ENCODE data around the gene STX18. TPM values are rescaled to one million over a fixed set of nuclear protein-coding genes. Genes with fewer than 3 reads are reported as not detected.
A peak's percentile ranks its signal among the peaks of the same experiment; 100 is the strongest.

The STX18 gene
- total and polyA plus RNA-seq, 4 donors, result 21.2 to 36.0 (median 27.9) TPM

DNA sequence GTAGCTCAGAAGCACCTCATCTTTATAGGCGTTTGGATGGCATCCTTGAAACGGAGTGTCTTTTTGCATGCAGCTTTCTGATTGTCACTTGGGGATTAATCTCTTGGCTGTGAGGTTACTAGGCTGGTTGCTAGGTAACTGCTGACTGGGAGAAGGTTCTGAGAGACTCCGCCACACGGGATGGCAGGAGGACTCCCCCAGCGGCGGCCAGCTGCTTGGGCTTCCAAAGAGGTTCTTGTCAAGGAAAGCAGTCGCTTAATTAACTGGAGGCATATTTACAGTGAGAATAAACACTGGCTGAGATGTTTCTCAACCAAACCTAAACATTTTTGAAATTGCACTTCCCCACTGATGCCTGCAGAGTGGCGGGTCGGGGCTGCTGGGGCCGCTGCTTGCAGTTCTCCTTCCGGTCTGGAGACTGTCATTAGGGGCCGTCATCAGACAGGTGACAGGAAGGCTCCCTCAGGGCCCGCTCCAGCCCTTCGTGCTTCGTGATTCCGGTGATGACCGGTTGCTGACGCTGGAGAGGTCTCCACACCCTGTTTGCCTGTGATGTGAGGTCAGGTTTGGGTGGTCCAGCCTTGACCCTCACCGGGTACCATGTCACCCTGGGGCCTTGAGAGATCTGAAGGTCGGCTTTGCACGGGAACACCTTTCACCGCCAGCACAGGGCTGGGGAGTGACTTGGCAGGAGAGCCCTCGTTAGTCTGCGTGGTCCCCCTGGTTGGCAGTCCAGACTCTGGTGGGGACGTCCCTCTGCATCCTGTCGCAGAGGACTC lies 145.8 kb downstream of the STX18 start:
- intact Hi-C loops (cut with DNase I), result no loop called here
- Histone ChIP-seq H3K4me3 (ENCODE audit: low read length in 2 of 2) (no peak overlapping the region), H3K27me3 (ENCODE audit: control insufficient read depth in 1 of 2, insufficient read depth in 2 of 2, low read length in 1 of 2) (peaks cover 0 to 2% of the 10 kb centered on the region in 2 donors), H3K9me3 (ENCODE audit: control insufficient read depth, low read length) (peaks cover 2% of the 10 kb centered on the region), H3K36me3 (ENCODE audit: control insufficient read depth in 1 of 2, insufficient read depth in 2 of 2, low read length in 1 of 2) (no peaks in the 10 kb centered on the region), H3K27ac (ENCODE audit: low read depth in 1 of 2, low read length in 2 of 2) (no peak overlapping the region), H3K4me1 (ENCODE audit: control insufficient read depth in 1 of 2, insufficient read depth in 2 of 2, low read length in 2 of 2) (no peaks in the 10 kb centered on the region)
- WGBS, 2 donors, result 32 to 36% methylated on average over 26 of the region's 26 CpGs
- DNase-seq (peak in 1 of 2 donors; percentile 63), ATAC-seq (ENCODE audit: low FRiP score) (no peak)

DNA sequence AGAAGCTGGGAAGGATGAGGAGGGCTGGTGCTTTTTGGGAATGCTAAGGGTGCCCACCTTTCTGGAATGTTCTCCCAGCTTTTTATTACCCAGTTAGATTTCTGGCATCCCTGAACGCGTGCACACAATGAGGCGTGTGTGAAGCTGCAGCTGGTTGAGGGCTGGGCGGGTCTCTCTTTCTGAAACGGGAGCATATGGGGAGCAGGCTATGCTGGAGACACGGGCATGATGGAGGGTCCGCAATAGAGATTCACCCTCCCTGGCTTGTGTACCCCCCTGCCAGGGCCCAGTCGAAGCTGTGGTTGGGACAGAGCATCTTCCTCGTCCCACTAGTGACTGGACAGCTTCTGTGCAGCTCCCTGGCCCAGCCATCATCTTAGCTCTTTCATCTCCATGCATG lies 146.5 kb downstream of the STX18 start:
- DNase-seq, result peak in 1 of 2 donors; percentile 42
- H3K9me3 ChIP-seq (ENCODE audit: control insufficient read depth, low read length), result no peaks in the 10 kb centered on the region
- H3K4me3 ChIP-seq (ENCODE audit: low read length in 2 of 2), result no peak overlapping the region
- H3K36me3 ChIP-seq (ENCODE audit: control insufficient read depth in 1 of 2, insufficient read depth in 2 of 2, low read length in 1 of 2), result no peaks in the 10 kb centered on the region
- ATAC-seq (ENCODE audit: low FRiP score), result no peak
- intact Hi-C loops (cut with DNase I), result no loop called here
- H3K4me1 ChIP-seq (ENCODE audit: control insufficient read depth in 1 of 2, insufficient read depth in 2 of 2, low read length in 2 of 2), result no peaks in the 10 kb centered on the region
- WGBS, 2 donors, result 71 to 77% methylated on average over 9 of the region's 9 CpGs
- H3K27ac ChIP-seq (ENCODE audit: low read depth in 1 of 2, low read length in 2 of 2), result no peak overlapping the region
- peaks cover 0 to 2% of the 10 kb centered on the region in 2 donors for H3K27me3 ChIP-seq (ENCODE audit: control insufficient read depth in 1 of 2, insufficient read depth in 2 of 2, low read length in 1 of 2)

DNA sequence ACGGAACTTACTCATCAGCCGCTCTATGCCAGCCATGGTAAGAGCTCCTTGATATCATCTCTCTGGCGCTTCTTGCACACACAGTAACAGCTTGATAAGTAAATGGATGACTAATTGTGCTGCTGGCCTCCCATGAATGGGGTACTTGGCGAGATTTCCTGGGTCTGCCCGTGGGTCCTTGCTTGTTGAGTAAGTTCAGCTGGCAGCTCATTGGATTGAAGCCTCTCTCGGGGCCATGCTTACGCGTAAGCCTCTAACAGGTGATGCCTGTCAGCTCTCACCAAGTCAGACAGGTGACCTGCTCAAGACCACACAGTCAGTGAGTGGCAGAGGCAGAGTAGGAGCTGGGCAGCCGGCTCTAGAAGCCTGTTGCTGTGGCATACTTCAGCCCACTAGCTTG lies 147.2 kb downstream of the STX18 start:
- H3K36me3 ChIP-seq (ENCODE audit: control insufficient read depth in 1 of 2, insufficient read depth in 2 of 2, low read length in 1 of 2), result no peaks in the 10 kb centered on the region
- no peak overlapping the region for H3K27ac ChIP-seq (ENCODE audit: low read depth in 1 of 2, low read length in 2 of 2)
- intact Hi-C loops (cut with DNase I), result no loop called here
- DNase-seq (peak in 1 of 2 donors; percentile 62), ATAC-seq (ENCODE audit: low FRiP score) (no peak)
- WGBS, 2 donors, result 65 to 74% methylated on average over 9 of the region's 9 CpGs
- H3K4me1 ChIP-seq (ENCODE audit: control insufficient read depth in 1 of 2, insufficient read depth in 2 of 2, low read length in 2 of 2), result no peaks in the 10 kb centered on the region
- H3K27me3 ChIP-seq (ENCODE audit: control insufficient read depth in 1 of 2, insufficient read depth in 2 of 2, low read length in 1 of 2), result peaks cover 0 to 2% of the 10 kb centered on the region in 2 donors
- H3K4me3 ChIP-seq (ENCODE audit: low read length in 2 of 2), result no peak overlapping the region
- no peaks in the 10 kb centered on the region for H3K9me3 ChIP-seq (ENCODE audit: control insufficient read depth, low read length)

DNA sequence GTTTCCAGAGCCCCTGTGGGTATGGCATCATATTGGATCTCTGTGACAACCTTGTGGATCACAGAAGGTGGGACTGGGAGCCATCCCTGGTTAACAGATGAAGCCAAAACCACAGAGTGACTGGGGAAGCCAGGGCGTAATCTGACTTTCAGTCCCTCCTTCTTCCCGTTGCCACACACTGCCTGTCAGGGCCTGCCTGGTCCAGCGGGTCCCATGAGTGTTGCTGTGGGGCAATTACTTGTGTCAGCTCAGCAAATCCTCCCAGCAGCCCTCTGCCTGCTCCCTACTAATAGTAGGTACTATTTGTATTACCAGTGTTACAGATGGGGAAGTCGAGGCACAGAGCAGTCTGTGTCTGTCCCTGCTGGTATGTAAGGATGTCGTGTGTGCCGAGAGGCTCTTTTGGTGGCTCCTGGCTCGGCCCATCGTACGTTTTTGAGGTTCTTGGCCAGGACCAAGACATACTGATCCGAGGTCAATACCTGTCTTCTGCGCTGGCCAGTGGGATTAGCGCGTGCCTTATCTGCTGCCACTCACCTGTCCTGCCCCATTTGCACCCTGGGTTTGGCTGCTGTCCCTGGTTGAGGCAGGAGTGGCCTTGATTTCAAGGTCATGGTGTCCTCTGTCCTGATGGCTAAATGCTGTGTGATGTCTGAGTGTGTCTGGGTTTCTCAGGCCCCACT lies 149.2 kb downstream of the STX18 start:
- no peaks in the 10 kb centered on the region for H3K36me3 ChIP-seq (ENCODE audit: control insufficient read depth in 1 of 2, insufficient read depth in 2 of 2, low read length in 1 of 2)
- intact Hi-C loops (cut with DNase I), result no loop called here
- ATAC-seq (ENCODE audit: low FRiP score) (no peak), DNase-seq (peak in 1 of 2 donors; percentile 24)
- 85 to 94% methylated on average over 13 of the region's 13 CpGs for WGBS, 2 donors
- H3K27ac ChIP-seq (ENCODE audit: low read depth in 1 of 2, low read length in 2 of 2), result no peak overlapping the region
- H3K4me3 ChIP-seq (ENCODE audit: low read length in 2 of 2), result no peak overlapping the region
- no peaks in the 10 kb centered on the region for H3K9me3 ChIP-seq (ENCODE audit: control insufficient read depth, low read length)
- H3K27me3 ChIP-seq (ENCODE audit: control insufficient read depth in 1 of 2, insufficient read depth in 2 of 2, low read length in 1 of 2), result peaks cover 0 to 2% of the 10 kb centered on the region in 2 donors
- no peaks in the 10 kb centered on the region for H3K4me1 ChIP-seq (ENCODE audit: control insufficient read depth in 1 of 2, insufficient read depth in 2 of 2, low read length in 2 of 2)

DNA sequence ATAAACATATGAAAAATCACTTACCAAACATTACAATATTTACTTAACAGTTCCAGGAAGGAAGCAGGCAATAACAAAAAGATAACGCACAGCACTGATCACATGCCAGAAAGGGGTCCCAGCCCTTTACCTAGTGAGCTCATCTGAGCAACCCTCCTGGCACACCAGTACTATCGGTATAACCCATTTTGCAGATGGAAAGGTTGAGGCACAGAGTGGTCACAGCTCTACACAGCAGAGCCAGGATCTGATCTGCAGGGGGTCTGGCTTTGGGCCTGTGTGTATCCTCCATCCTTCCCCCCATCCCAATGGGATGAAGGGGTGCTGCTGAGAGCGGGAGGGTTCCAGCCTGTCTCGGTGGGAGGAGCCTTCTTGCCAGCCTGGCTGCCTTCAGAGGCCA lies 150.0 kb downstream of the STX18 start:
- ATAC-seq (ENCODE audit: low FRiP score) (no peak), DNase-seq (peak in 1 of 2 donors; percentile 32)
- Histone ChIP-seq H3K27ac (ENCODE audit: low read depth in 1 of 2, low read length in 2 of 2) (no peak overlapping the region), H3K4me3 (ENCODE audit: low read length in 2 of 2) (no peak overlapping the region), H3K4me1 (ENCODE audit: control insufficient read depth in 1 of 2, insufficient read depth in 2 of 2, low read length in 2 of 2) (no peaks in the 10 kb centered on the region), H3K9me3 (ENCODE audit: control insufficient read depth, low read length) (no peaks in the 10 kb centered on the region), H3K27me3 (ENCODE audit: control insufficient read depth in 1 of 2, insufficient read depth in 2 of 2, low read length in 1 of 2) (no peaks in the 10 kb centered on the region), H3K36me3 (ENCODE audit: control insufficient read depth in 1 of 2, insufficient read depth in 2 of 2, low read length in 1 of 2) (no peaks in the 10 kb centered on the region)
- intact Hi-C loops (cut with DNase I), result no loop called here
- WGBS, 2 donors, result 86 to 92% methylated on average over 4 of the region's 4 CpGs

DNA sequence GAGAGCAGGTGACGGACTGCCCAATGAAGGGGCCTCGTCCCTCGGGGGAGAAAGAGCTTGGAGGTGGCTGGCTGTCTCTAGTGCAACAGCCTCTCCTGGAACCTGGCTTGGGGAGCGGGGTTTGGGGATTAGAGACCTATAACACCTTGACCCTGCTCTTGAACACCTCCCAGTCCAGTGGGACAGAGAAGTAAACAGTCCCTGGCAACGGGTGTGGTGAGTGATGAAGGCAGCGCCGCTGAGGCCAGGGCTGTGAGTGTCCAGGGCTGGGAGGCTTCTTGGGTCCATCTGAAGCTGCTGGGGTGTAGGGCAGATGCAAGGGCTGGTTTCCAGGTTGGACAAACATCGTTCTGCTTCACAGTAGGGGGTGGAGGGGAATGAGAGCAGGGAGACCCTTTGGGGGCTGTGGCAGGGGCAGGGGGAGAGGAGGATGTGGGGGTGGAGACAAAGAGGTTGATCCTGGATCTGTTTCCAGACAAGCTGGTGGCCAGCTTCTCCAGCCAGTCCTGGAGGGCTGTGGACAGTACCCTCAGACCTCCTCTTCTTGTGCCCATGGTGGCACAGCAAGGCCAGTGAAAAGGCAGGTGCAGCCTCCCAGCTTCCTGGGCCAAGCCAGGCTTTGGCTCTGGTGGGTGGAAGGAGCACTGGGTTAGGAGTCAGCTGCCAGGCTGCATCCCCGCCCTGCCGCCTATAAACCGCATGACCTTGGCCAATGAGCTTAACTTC lies 151.2 kb downstream of the STX18 start:
- 73 to 76% methylated on average over 11 of the region's 11 CpGs for WGBS, 2 donors
- peak in 1 of 2 donors; percentile 65 for DNase-seq

DNA sequence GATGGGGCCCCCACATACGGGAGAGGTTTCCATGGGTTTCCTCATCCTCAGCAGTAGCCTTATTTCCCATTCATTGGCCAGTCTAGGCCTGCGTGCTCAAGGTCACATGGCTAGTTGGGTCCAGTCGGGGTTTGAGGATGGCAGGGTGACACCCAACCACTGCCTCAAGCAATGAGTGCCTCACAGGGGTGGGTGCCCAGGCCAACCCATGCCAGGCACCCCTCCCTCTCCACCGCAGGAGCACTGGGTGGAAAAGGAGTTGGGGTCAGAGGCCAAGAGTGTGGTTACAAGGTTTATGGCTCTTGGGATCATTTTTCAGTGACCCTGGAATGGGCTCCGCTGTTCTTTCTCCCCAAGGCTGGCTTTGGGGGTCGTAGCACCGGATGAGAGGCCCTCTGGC lies 151.8 kb downstream of the STX18 start:
- H3K4me1 ChIP-seq (ENCODE audit: control insufficient read depth in 1 of 2, insufficient read depth in 2 of 2, low read length in 2 of 2), result no peaks in the 10 kb centered on the region
- no peak for ATAC-seq (ENCODE audit: low FRiP score)
- H3K27ac ChIP-seq (ENCODE audit: low read depth in 1 of 2, low read length in 2 of 2), result no peak overlapping the region
- no peaks in the 10 kb centered on the region for H3K36me3 ChIP-seq (ENCODE audit: control insufficient read depth in 1 of 2, insufficient read depth in 2 of 2, low read length in 1 of 2)
- DNase-seq, result peak in 1 of 2 donors; percentile 14
- no peak overlapping the region for H3K4me3 ChIP-seq (ENCODE audit: low read length in 2 of 2)
- no peaks in the 10 kb centered on the region for H3K27me3 ChIP-seq (ENCODE audit: control insufficient read depth in 1 of 2, insufficient read depth in 2 of 2, low read length in 1 of 2)
- intact Hi-C loops (cut with DNase I), result no loop called here
- 68 to 72% methylated on average over 7 of the region's 7 CpGs for WGBS, 2 donors
- no peaks in the 10 kb centered on the region for H3K9me3 ChIP-seq (ENCODE audit: control insufficient read depth, low read length)

More for the DNA sequence above, 151.2 kb downstream of the STX18 start:
- no peak for ATAC-seq (ENCODE audit: low FRiP score)
- Histone ChIP-seq H3K4me3 (ENCODE audit: low read length in 2 of 2) (no peak overlapping the region), H3K36me3 (ENCODE audit: control insufficient read depth in 1 of 2, insufficient read depth in 2 of 2, low read length in 1 of 2) (no peaks in the 10 kb centered on the region), H3K4me1 (ENCODE audit: control insufficient read depth in 1 of 2, insufficient read depth in 2 of 2, low read length in 2 of 2) (no peaks in the 10 kb centered on the region), H3K27ac (ENCODE audit: low read depth in 1 of 2, low read length in 2 of 2) (no peak overlapping the region), H3K9me3 (ENCODE audit: control insufficient read depth, low read length) (no peaks in the 10 kb centered on the region), H3K27me3 (ENCODE audit: control insufficient read depth in 1 of 2, insufficient read depth in 2 of 2, low read length in 1 of 2) (no peaks in the 10 kb centered on the region)
- intact Hi-C loops (cut with DNase I), result no loop called here

DNA sequence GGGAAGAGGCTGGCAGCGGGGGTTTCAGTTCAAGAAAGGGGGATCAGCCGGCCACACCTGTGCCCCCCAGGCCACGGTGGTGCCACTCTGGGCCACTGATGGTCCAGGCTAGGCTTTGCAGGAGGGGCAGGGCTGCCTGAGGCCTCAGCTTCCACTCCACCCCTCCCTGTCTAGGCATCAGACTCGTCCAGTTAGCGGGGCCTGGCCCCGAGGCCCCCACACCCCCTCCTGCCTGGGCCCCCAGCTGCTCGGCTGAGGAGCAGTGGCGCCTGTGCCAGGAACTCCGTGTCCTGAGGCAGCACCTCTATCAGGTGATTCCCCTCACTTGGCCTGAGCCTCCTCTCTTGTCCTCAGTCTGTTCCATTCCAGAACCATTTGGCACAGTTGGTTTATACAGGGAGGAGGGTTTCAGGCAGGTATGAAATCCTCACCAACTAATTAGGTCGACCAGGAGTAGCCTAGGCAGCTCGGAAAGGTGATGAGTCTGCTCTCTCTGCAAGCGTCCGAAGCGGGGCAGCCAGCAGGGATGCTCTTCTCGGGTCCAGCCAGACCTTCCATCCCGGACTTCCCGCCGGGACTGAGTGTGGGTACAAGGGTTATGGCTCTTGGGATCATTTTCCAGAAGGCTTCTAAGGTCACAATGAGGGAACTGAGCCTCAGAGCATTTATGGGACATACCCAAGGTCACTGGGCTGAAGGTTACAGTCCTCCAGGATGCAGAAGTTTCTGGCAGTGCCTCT lies 152.8 kb downstream of the STX18 start:
- Histone ChIP-seq H3K27me3 (ENCODE audit: control insufficient read depth in 1 of 2, insufficient read depth in 2 of 2, low read length in 1 of 2) (no peaks in the 10 kb centered on the region), H3K4me3 (ENCODE audit: low read length in 2 of 2) (no peak overlapping the region), H3K9me3 (ENCODE audit: control insufficient read depth, low read length) (no peaks in the 10 kb centered on the region), H3K27ac (ENCODE audit: low read depth in 1 of 2, low read length in 2 of 2) (no peak overlapping the region), H3K36me3 (ENCODE audit: control insufficient read depth in 1 of 2, insufficient read depth in 2 of 2, low read length in 1 of 2) (no peaks in the 10 kb centered on the region), H3K4me1 (ENCODE audit: control insufficient read depth in 1 of 2, insufficient read depth in 2 of 2, low read length in 2 of 2) (no peaks in the 10 kb centered on the region)
- DNase-seq, result peak in 1 of 2 donors; percentile 65
- ATAC-seq (ENCODE audit: low FRiP score), result no peak
- 78 to 88% methylated on average over 15 to 18 of the region's 18 CpGs for WGBS, 2 donors
- intact Hi-C loops (cut with DNase I), result no loop called here

All from aorta (tissue), 5 donors.